HL-60 (cell line): ENCODE measurements around the gene CREB3.

ENCODE experiments used
- POLR2AphosphoS5 ChIP-seq: IDR thresholded peaks from 2 replicates; pipeline ENCODE4 v1.6.1; 2012; ENCODE audit warnings: low read depth
- TF ChIP-seq, protein P1 (sequence below): IDR thresholded peaks from 2 replicates; pipeline ENCODE4 v1.6.1; 2012; ENCODE audit warnings: low read depth; ENCODE audit not compliant: insufficient replicate concordance

DNA sequence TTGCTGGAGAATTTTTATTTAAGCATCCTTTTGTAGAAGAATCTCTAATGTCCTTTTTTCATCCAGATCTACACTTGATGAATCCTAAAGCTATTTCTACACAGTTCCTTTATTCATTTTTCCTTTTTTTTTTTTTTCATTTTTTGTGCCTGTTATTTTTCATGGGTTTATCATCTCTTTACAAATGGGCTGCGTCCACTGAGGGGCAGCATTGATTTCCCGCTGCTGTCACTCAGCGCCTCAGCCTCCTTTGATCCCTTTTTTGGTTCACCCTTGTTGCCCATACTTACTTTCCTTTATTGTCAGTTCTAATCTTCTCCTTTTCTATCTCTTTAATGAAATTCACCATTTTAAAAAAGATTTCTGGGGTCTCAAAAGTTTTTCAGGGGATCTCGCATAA is 27.3 kb downstream of the CREB3 start:
- TF ChIP-seq, protein P1, sequence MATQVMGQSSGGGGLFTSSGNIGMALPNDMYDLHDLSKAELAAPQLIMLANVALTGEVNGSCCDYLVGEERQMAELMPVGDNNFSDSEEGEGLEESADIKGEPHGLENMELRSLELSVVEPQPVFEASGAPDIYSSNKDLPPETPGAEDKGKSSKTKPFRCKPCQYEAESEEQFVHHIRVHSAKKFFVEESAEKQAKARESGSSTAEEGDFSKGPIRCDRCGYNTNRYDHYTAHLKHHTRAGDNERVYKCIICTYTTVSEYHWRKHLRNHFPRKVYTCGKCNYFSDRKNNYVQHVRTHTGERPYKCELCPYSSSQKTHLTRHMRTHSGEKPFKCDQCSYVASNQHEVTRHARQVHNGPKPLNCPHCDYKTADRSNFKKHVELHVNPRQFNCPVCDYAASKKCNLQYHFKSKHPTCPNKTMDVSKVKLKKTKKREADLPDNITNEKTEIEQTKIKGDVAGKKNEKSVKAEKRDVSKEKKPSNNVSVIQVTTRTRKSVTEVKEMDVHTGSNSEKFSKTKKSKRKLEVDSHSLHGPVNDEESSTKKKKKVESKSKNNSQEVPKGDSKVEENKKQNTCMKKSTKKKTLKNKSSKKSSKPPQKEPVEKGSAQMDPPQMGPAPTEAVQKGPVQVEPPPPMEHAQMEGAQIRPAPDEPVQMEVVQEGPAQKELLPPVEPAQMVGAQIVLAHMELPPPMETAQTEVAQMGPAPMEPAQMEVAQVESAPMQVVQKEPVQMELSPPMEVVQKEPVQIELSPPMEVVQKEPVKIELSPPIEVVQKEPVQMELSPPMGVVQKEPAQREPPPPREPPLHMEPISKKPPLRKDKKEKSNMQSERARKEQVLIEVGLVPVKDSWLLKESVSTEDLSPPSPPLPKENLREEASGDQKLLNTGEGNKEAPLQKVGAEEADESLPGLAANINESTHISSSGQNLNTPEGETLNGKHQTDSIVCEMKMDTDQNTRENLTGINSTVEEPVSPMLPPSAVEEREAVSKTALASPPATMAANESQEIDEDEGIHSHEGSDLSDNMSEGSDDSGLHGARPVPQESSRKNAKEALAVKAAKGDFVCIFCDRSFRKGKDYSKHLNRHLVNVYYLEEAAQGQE = no peak
- no peak for TF ChIP-seq POLR2AphosphoS5
